K562 (cell line): ENCODE measurements around the gene KISS1. TPM values are rescaled to one million over a fixed set of nuclear protein-coding genes. Genes with fewer than 3 reads are reported as not detected.

Source experiments
- ATAC-seq: fragments of 200-7000 bp; cut with Tn5 transposase; 3 replicates; pipeline ENCODE4 v1.9.1; 2020; ENCODE audit warnings: moderate library complexity
- BruUV-seq: library from RNA; stranded (reverse); fragments of 400-500 nt; replicated peaks from 2 replicates; lab custom pipeline; 2021; lab: Mats Ljungman, UMichigan
- CTCF ChIA-PET: fragments of 300-600 bp; formaldehyde crosslinking; extraction: SDS; loops from one replicate; lab custom pipeline; 2021; ENCODE audit warnings: low intra/inter-chr PET ratio; lab: Yijun Ruan, JAX
- POLR2A ChIA-PET: fragments of 300-600, 350-650 bp; sonication (Branson Sonifier 250); formaldehyde crosslinking; extraction: SDS; loops from one replicate; lab custom pipeline; 2021; ENCODE audit warnings: antibody characterized with exemption, inconsistent platforms; lab: Yijun Ruan, JAX
- DNase-seq, 4 experiments: peaks; one replicate each; pipeline versions ENCODE4 v3.0.0 to v3.0.0-alpha.2; 2011 to 2018; ENCODE audit warnings: low spot score in 3 of 4, mixed read lengths in 3 of 4; ENCODE audit errors: extremely low read depth in 1 of 4
- FAIRE-seq: peaks from 2 replicates; lab custom pipeline; 2011; peaks lifted over from hg19 to GRCh38; lab: Jason Lieb, UNC
- H2AFZ ChIP-seq: 2 replicates; pipeline ENCODE4 v1.6.0; 2011; ENCODE audit warnings: low read depth, low read length, control low read depth, inconsistent platforms
- H3K27ac ChIP-seq: fragments of 200-600 bp; 3 replicates; pipeline ENCODE4 v1.8.0; 2011; ENCODE audit warnings: low read depth, mild to moderate bottlenecking, control low read depth, inconsistent platforms, low read length, moderate library complexity, mixed read lengths; ENCODE audit errors: extremely low read depth
- H3K27me3 ChIP-seq, 2 experiments: fragments of 300-600 bp in 1 of 2; 2 replicates in 1 of 2; 3 replicates in 1 of 2; pipeline versions ENCODE4 v1.6.0 to v1.8.0; 2011; ENCODE audit warnings: inconsistent platforms in 2 of 2, low read length in 2 of 2, mild to moderate bottlenecking in 1 of 2, mixed read lengths in 1 of 2, moderate library complexity in 1 of 2; ENCODE audit not compliant: control insufficient read depth in 2 of 2, insufficient read depth in 2 of 2
- H3K36me3 ChIP-seq: fragments of 300-600 bp; 3 replicates; pipeline ENCODE4 v1.8.0; 2011; ENCODE audit warnings: mild to moderate bottlenecking, low read length, inconsistent platforms; ENCODE audit not compliant: control insufficient read depth, insufficient read depth
- H3K4me1 ChIP-seq, 2 experiments: fragments of 200-600 bp in 1 of 2; replicated peaks in 1 of 2; 2 replicates in 1 of 2; 3 replicates in 1 of 2; pipeline versions ENCODE4 v1.5.1 to v1.8.0; 2011; ENCODE audit warnings: inconsistent platforms in 2 of 2, low read length in 2 of 2, mild to moderate bottlenecking in 1 of 2, mixed read lengths in 1 of 2, moderate library complexity in 1 of 2; ENCODE audit not compliant: control insufficient read depth in 2 of 2, insufficient read depth in 2 of 2
- H3K4me2 ChIP-seq: 2 replicates; pipeline ENCODE4 v1.6.1; 2011; ENCODE audit warnings: low read length, control low read depth, inconsistent platforms, mixed read lengths; ENCODE audit not compliant: insufficient read depth
- H3K4me3 ChIP-seq: fragments of 200-600 bp; sonication (generic), shearing (Covaris generic); 2 replicates; pipeline ENCODE4 v1.5.1; 2016; ENCODE audit warnings: control low read depth, inconsistent platforms
- H3K79me2 ChIP-seq: fragments of 200-600 bp; 3 replicates; pipeline ENCODE4 v1.8.0; 2011; ENCODE audit warnings: low read length, inconsistent platforms; ENCODE audit not compliant: control insufficient read depth, insufficient read depth
- H3K9ac ChIP-seq, 2 experiments: 2 replicates each; pipeline versions ENCODE4 v1.6.0 to v1.6.1; 2011; ENCODE audit warnings: low read depth in 2 of 2, low read length in 2 of 2, control low read depth in 1 of 2, inconsistent platforms in 1 of 2, mild to moderate bottlenecking in 1 of 2, mixed read lengths in 1 of 2; ENCODE audit not compliant: insufficient read depth in 1 of 2
- H3K9me1 ChIP-seq: one replicate; pipeline ENCODE4 v1.6.0; 2011; ENCODE audit warnings: inconsistent platforms, mild to moderate bottlenecking, low read length, moderate library complexity; ENCODE audit not compliant: control insufficient read depth, insufficient read depth
- H3K9me3 ChIP-seq: replicated peaks from 2 replicates; pipeline ENCODE4 v1.5.1; 2011; ENCODE audit warnings: low read depth, low read length, inconsistent platforms; ENCODE audit not compliant: control insufficient read depth, insufficient read depth
- H4K20me1 ChIP-seq: replicated peaks from 2 replicates; pipeline ENCODE4 v1.6.1; 2011; ENCODE audit warnings: low read length, inconsistent platforms, mixed read lengths; ENCODE audit not compliant: control insufficient read depth, insufficient read depth
- ARID4B ChIP-seq: sonication (generic); formaldehyde crosslinking; IDR thresholded peaks from 2 replicates; pipeline ENCODE4 v1.8.0; 2022; ENCODE audit warnings: mild to moderate bottlenecking, missing genetic modification reagents
- ELK1 ChIP-seq: sonication (generic); formaldehyde crosslinking; IDR thresholded peaks from 2 replicates; pipeline ENCODE4 v1.8.1; 2022; ENCODE audit warnings: missing genetic modification reagents
- GATAD2A ChIP-seq: fragments of 450-650 bp; IDR thresholded peaks from 2 replicates; pipeline ENCODE4 v1.6.1; 2017
- ILF3 ChIP-seq: fragments of 450-650 bp; IDR thresholded peaks from 2 replicates; pipeline ENCODE4 v1.6.1; 2018; ENCODE audit warnings: antibody characterized with exemption, mild to moderate bottlenecking, moderate library complexity, borderline replicate concordance
- IRF1 ChIP-seq: sonication (generic); formaldehyde crosslinking; IDR thresholded peaks from 2 replicates; pipeline ENCODE4 v1.8.0; 2022; ENCODE audit warnings: missing genetic modification reagents, mild to moderate bottlenecking, borderline replicate concordance
- IRF9 ChIP-seq: fragments of 450-650 bp; IDR thresholded peaks from 2 replicates; pipeline ENCODE4 v1.6.1; 2016; ENCODE audit warnings: missing biosample characterization, missing genetic modification characterization
- KLF13 ChIP-seq: fragments of 450-650 bp; IDR thresholded peaks from 2 replicates; pipeline ENCODE4 v1.6.1; 2016; ENCODE audit warnings: missing genetic modification characterization, low read depth, mild to moderate bottlenecking, missing compliant biosample characterization, moderate library complexity, borderline replicate concordance
- NEUROD1 ChIP-seq: fragments of 150-350 bp; IDR thresholded peaks from 2 replicates; pipeline ENCODE4 v1.6.1; 2014; ENCODE audit warnings: borderline replicate concordance, low read length, low read depth; ENCODE audit not compliant: partially characterized antibody
- NONO ChIP-seq, 2 experiments: fragments of 200-400 bp in 1 of 2; fragments of 450-650 bp in 1 of 2; formaldehyde crosslinking in 1 of 2; IDR thresholded peaks; 2 replicates each; pipeline ENCODE4 v1.6.1; 2017; ENCODE audit warnings: low read depth in 2 of 2, mild to moderate bottlenecking in 2 of 2, moderate library complexity in 2 of 2, low read length in 1 of 2
- PML ChIP-seq: IDR thresholded peaks from 2 replicates; pipeline ENCODE4 v1.6.1; 2012; ENCODE audit warnings: low read length, inconsistent platforms
- RNF2 ChIP-seq: sonication (generic); IDR thresholded peaks from 2 replicates; pipeline ENCODE4 v1.6.1; 2016
- ZBTB2 ChIP-seq: fragments of 450-650 bp; IDR thresholded peaks from 2 replicates; pipeline ENCODE4 v1.6.1; 2016; ENCODE audit warnings: antibody characterized with exemption
- ZC3H4 ChIP-seq: sonication (generic); formaldehyde crosslinking; IDR thresholded peaks from 2 replicates; pipeline ENCODE4 v1.9.0; 2021; ENCODE audit warnings: missing genetic modification reagents, borderline replicate concordance
- ZFPM2 ChIP-seq: fragments of 250-450 bp; sonication (Bioruptor Pico); IDR thresholded peaks from 2 replicates; pipeline ENCODE4 v1.5.1; 2022; ENCODE audit warnings: mild to moderate bottlenecking
- ZNF57 ChIP-seq: fragments of 450-650 bp; formaldehyde crosslinking; IDR thresholded peaks from 2 replicates; pipeline ENCODE4 v1.4.0; 2020; ENCODE audit warnings: mild to moderate bottlenecking, moderate library complexity
- WGBS: fragments of 100-300 bp; shearing (Covaris generic); methylation state at CpG from one replicate; pipeline ENCODE4 v1.1.6; 2016; ENCODE audit warnings: low coverage, mixed read lengths; ENCODE audit not compliant: insufficient coverage; ENCODE audit errors: missing lambda C conversion rate; 5-methylcytosine and 5-hydroxymethylcytosine counted together
- in situ Hi-C: fragments of 300-500 bp; cut with MboI; formaldehyde crosslinking; loops from 4 replicates; pipeline ENCODE4 v1.15.0; 2018; ENCODE audit warnings: inconsistent platforms, mixed read lengths
- intact Hi-C: fragments of 100-400 bp; cut with micrococcal nuclease; formaldehyde crosslinking; loops from 2 replicates; pipeline ENCODE4 v1.14.2; 2022
- polyA plus RNA-seq, 8 experiments: library from polyadenylated mRNA; depleted of rRNA in 4 of 8; stranded (reverse) in 5 of 8; unstranded in 3 of 8; fragments of >200 nt; fragmentation: Nextera tagmentation in 2 of 8; fragmentation: Illumina TruSeq in 1 of 8; extraction: Ambion mirVana in 2 of 8; extraction: Trizol in 1 of 8; gene quantifications; 2 replicates each; pipeline versions ENCODE4 v1.2.1 to v1.2.3, GENCODE V29; 2011 to 2014; ENCODE audit warnings: inconsistent platforms in 1 of 8, missing spikeins in 1 of 8
- total RNA-seq, 7 experiments: library from RNA; depleted of rRNA in 6 of 7; stranded (reverse); fragments of >200 nt in 6 of 7; fragmentation: Illumina TruSeq in 2 of 7; extraction: Trizol in 2 of 7; gene quantifications; 2 replicates each; pipeline versions ENCODE4 v1.2.1 to v1.2.3, GENCODE V29; 2011 to 2021; ENCODE audit warnings: low replicate concordance in 1 of 7

The KISS1 gene
- total and polyA plus RNA-seq, 9 of the 15 experiments (the other 6 are each of a cell fraction or from before 2014, with no cell fraction given) = 0.31 TPM; not detected in 8

GRCh38 chr1:204204944-204205343, 8.7 kb upstream of the KISS1 start:
- peaks cover 6 to 48% of the 10 kb centered on the region in 2 experiments; a peak in 4 of 5 replicates for H3K27me3 ChIP-seq
- H4K20me1 ChIP-seq = no peaks in the 10 kb centered on the region
- 9% methylated on average over 2 of the region's 2 CpGs for WGBS
- DNase-seq (no peak), FAIRE-seq (no peak), ATAC-seq (no peak)
- H3K79me2 ChIP-seq = no peaks in the 10 kb centered on the region
- H3K4me1 ChIP-seq = no peaks in the 10 kb centered on the region
- H3K9ac ChIP-seq = no peak overlapping the region
- intact Hi-C loops (loop anchor here (5.0 kb wide), 1 partner anchor 287 kb away; the partner anchor contains the start of gene PIK3C2B), in situ Hi-C loops (no loop called here)
- H3K9me3 ChIP-seq = no peaks in the 10 kb centered on the region
- H3K27ac ChIP-seq = no peak overlapping the region
- no peak overlapping the region for H3K4me2 ChIP-seq
- BruUV-seq = no TSS peak
- POLR2A ChIA-PET = no interaction called here
- H3K36me3 ChIP-seq = no peaks in the 10 kb centered on the region
- no peaks in the 10 kb centered on the region for H3K9me1 ChIP-seq
- H3K4me3 ChIP-seq = no peak overlapping the region
- CTCF ChIA-PET = no interaction called here
- H2AFZ ChIP-seq = no peak overlapping the region
- no peak for TF ChIP-seq ILF3
- TF ChIP-seq GATAD2A = no peak
- no peak for TF ChIP-seq NONO (IDR thresholded peaks at IDR 0.05; ENCODE audit: low read depth in 2 of 2, low read length in 1 of 2)
- TF ChIP-seq NEUROD1 = no peak
- no peak for TF ChIP-seq ELK1 (CRISPR knock-in tag)
- TF ChIP-seq PML = no peak
- no peak for TF ChIP-seq ARID4B (CRISPR knock-in tag)
- no peak for TF ChIP-seq ZBTB2
- no peak for TF ChIP-seq RNF2
- no peak for TF ChIP-seq ZNF57
- TF ChIP-seq ZFPM2 (CRISPR knock-in tag) = no peak
- no peak for TF ChIP-seq KLF13 (tag)
- no peak for TF ChIP-seq ZC3H4 (CRISPR knock-in tag)
- no peak for TF ChIP-seq IRF1 (CRISPR knock-in tag)
- TF ChIP-seq IRF9 (tag) = no peak
